WTC11 (cell line): ENCODE data around the gene TUBA3D.
"Not testable (repeated sequence)": the region's sequence is repeated elsewhere in the genome, so short reads cannot be mapped to it uniquely, and the experiment has no call there.

ENCODE experiments used
- TF ChIP-seq, protein P1 (sequence below): sonication (generic); formaldehyde crosslinking; IDR thresholded peaks from 2 replicates; pipeline ENCODE4 v1.8.1; 2023; ENCODE audit warnings: mild to moderate bottlenecking, moderate library complexity, missing genetic modification reagents
- TF ChIP-seq, protein P2 (sequence below): fragments of 200-600 bp; IDR thresholded peaks from 2 replicates; pipeline ENCODE4 v1.8.0; 2022; ENCODE audit warnings: antibody characterized with exemption
- TF ChIP-seq, protein P3 (sequence below): sonication (generic); formaldehyde crosslinking; IDR thresholded peaks from 2 replicates; pipeline ENCODE4 v1.8.0; 2023; ENCODE audit warnings: missing genetic modification reagents, mild to moderate bottlenecking, borderline replicate concordance

DNA sequence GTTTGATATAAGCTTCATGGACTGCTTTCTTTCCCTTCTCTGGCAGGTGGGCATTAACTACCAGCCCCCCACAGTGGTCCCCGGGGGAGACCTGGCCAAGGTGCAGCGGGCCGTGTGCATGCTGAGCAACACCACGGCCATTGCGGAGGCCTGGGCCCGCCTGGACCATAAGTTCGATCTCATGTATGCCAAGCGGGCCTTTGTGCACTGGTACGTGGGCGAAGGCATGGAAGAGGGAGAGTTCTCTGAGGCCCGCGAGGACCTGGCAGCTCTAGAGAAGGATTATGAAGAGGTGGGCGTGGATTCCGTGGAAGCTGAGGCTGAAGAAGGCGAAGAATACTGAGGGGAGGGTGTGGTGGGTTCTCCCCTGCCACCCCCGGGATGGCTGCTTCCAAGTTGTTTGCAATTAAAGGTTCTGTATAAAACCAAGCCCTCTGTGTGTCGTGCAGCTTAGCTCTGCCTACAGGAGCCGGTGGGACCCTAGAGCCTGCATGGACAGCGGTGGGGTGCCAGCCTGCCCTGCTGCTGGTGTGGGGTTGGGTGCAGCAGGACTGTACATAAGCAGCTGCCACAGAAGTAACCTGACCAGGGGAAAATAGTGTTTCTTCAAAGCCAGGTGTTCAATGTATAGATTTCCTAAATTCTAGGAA lies 6.7 kb downstream of the TUBA3D start:
- TF ChIP-seq, protein P1, sequence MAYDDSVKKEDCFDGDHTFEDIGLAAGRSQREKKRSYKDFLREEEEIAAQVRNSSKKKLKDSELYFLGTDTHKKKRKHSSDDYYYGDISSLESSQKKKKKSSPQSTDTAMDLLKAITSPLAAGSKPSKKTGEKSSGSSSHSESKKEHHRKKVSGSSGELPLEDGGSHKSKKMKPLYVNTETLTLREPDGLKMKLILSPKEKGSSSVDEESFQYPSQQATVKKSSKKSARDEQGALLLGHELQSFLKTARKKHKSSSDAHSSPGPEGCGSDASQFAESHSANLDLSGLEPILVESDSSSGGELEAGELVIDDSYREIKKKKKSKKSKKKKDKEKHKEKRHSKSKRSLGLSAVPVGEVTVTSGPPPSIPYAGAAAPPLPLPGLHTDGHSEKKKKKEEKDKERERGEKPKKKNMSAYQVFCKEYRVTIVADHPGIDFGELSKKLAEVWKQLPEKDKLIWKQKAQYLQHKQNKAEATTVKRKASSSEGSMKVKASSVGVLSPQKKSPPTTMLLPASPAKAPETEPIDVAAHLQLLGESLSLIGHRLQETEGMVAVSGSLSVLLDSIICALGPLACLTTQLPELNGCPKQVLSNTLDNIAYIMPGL (CRISPR knock-in tag) = not testable (repeated sequence)
- TF ChIP-seq, protein P2, sequence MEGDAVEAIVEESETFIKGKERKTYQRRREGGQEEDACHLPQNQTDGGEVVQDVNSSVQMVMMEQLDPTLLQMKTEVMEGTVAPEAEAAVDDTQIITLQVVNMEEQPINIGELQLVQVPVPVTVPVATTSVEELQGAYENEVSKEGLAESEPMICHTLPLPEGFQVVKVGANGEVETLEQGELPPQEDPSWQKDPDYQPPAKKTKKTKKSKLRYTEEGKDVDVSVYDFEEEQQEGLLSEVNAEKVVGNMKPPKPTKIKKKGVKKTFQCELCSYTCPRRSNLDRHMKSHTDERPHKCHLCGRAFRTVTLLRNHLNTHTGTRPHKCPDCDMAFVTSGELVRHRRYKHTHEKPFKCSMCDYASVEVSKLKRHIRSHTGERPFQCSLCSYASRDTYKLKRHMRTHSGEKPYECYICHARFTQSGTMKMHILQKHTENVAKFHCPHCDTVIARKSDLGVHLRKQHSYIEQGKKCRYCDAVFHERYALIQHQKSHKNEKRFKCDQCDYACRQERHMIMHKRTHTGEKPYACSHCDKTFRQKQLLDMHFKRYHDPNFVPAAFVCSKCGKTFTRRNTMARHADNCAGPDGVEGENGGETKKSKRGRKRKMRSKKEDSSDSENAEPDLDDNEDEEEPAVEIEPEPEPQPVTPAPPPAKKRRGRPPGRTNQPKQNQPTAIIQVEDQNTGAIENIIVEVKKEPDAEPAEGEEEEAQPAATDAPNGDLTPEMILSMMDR = not testable (repeated sequence)
- TF ChIP-seq, protein P3, sequence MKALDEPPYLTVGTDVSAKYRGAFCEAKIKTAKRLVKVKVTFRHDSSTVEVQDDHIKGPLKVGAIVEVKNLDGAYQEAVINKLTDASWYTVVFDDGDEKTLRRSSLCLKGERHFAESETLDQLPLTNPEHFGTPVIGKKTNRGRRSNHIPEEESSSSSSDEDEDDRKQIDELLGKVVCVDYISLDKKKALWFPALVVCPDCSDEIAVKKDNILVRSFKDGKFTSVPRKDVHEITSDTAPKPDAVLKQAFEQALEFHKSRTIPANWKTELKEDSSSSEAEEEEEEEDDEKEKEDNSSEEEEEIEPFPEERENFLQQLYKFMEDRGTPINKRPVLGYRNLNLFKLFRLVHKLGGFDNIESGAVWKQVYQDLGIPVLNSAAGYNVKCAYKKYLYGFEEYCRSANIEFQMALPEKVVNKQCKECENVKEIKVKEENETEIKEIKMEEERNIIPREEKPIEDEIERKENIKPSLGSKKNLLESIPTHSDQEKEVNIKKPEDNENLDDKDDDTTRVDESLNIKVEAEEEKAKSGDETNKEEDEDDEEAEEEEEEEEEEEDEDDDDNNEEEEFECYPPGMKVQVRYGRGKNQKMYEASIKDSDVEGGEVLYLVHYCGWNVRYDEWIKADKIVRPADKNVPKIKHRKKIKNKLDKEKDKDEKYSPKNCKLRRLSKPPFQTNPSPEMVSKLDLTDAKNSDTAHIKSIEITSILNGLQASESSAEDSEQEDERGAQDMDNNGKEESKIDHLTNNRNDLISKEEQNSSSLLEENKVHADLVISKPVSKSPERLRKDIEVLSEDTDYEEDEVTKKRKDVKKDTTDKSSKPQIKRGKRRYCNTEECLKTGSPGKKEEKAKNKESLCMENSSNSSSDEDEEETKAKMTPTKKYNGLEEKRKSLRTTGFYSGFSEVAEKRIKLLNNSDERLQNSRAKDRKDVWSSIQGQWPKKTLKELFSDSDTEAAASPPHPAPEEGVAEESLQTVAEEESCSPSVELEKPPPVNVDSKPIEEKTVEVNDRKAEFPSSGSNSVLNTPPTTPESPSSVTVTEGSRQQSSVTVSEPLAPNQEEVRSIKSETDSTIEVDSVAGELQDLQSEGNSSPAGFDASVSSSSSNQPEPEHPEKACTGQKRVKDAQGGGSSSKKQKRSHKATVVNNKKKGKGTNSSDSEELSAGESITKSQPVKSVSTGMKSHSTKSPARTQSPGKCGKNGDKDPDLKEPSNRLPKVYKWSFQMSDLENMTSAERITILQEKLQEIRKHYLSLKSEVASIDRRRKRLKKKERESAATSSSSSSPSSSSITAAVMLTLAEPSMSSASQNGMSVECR (CRISPR knock-in tag) = not testable (repeated sequence)
